Kidney (tissue), 14 donors: Measurements from ENCODE around the gene MINDY4. TPM values are rescaled to one million over a fixed set of nuclear protein-coding genes. Genes with fewer than 3 reads are reported as not detected.

Source experiments
- DNase-seq, 5 donors: peaks; one replicate each; pipeline ENCODE4 v3.0.0-alpha.2; 2013 to 2020
- FAIRE-seq: peaks from 2 replicates; lab custom pipeline; 2012; peaks lifted over from hg19 to GRCh38; lab: Jason Lieb, UNC
- H3K27ac ChIP-seq, 2 donors: one replicate each; pipeline ENCODE4 v1.7.0; 2013; ENCODE audit warnings: low read depth in 2 of 2, low read length in 2 of 2, inconsistent platforms in 1 of 2
- H3K27me3 ChIP-seq: one replicate; pipeline ENCODE4 v1.7.1; 2013; ENCODE audit warnings: low read length, inconsistent platforms; ENCODE audit not compliant: control insufficient read depth, insufficient read depth
- H3K36me3 ChIP-seq, 3 donors: one replicate each; pipeline versions ENCODE4 v1.7.0 to v1.7.1; 2013; ENCODE audit warnings: low read length in 3 of 3, control low read depth in 1 of 3, inconsistent platforms in 1 of 3; ENCODE audit not compliant: insufficient read depth in 3 of 3, control insufficient read depth in 2 of 3
- H3K4me1 ChIP-seq, 3 donors: one replicate each; pipeline versions ENCODE4 v1.7.0 to v1.7.1; 2013; ENCODE audit warnings: low read length in 3 of 3, inconsistent platforms in 1 of 3, low read depth in 1 of 3; ENCODE audit not compliant: control insufficient read depth in 2 of 3, insufficient read depth in 2 of 3
- H3K4me3 ChIP-seq, 3 donors: one replicate each; pipeline versions ENCODE4 v1.7.0 to v1.8.1; 2013; ENCODE audit warnings: low read length in 3 of 3, control low read depth in 1 of 3, inconsistent platforms in 1 of 3
- H3K9ac ChIP-seq, 3 donors: one replicate each; pipeline versions ENCODE4 v1.7.0 to v1.7.1; 2013; ENCODE audit warnings: low read length in 3 of 3, control low read depth in 1 of 3, inconsistent platforms in 1 of 3
- H3K9me3 ChIP-seq, 3 donors: one replicate each; pipeline versions ENCODE4 v1.7.0 to v1.7.1; 2013; ENCODE audit warnings: low read length in 3 of 3, control low read depth in 1 of 3, inconsistent platforms in 1 of 3; ENCODE audit not compliant: control insufficient read depth in 2 of 3, insufficient read depth in 1 of 3
- intact Hi-C: fragments of 100-400 bp; cut with DNase I; formaldehyde crosslinking; loops from one replicate; pipeline ENCODE4 v1.11.1; 2022
- polyA plus RNA-seq: library from polyadenylated mRNA; stranded (reverse); fragments of 350-450 nt; fragmentation: Illumina TruSeq; extraction: RNeasy Lipid Tissue Mini Kit (QIAGEN cat#74804); gene quantifications from one replicate; pipeline ENCODE4 v1.2.3, GENCODE V29; 2014; ENCODE audit warnings: low read depth, low replicate concordance; ENCODE audit not compliant: insufficient read depth
- total RNA-seq: library from RNA; stranded (reverse); fragmentation: NEBNext Ultra II Directional; extraction: Animal tissue kit (Norgen Biotek cat#: 25700); gene quantifications from one replicate; pipeline ENCODE4 v1.2.1, GENCODE V29; 2021
- TF ChIP-seq, protein P1 (sequence below): IDR thresholded peaks from 3 replicates; pipeline ENCODE4 v1.5.1; 2012; ENCODE audit warnings: mild to moderate bottlenecking, moderate library complexity, borderline replicate concordance; ENCODE audit not compliant: insufficient read depth; ENCODE audit errors: extremely low read depth
- donor health status: control.
- donor health status: control.
- donor health status: control.
- donor health status: control.
- donor health status: control.
- donor health status: DM: yes; HTN: yes; CAD: no.
- donor health status: Normal renal cell carcinoma (clear cell type).

Gene MINDY4
- total and polyA plus RNA-seq, 2 donors from 2014 or later = 5.3 to 15.3 TPM

DNA sequence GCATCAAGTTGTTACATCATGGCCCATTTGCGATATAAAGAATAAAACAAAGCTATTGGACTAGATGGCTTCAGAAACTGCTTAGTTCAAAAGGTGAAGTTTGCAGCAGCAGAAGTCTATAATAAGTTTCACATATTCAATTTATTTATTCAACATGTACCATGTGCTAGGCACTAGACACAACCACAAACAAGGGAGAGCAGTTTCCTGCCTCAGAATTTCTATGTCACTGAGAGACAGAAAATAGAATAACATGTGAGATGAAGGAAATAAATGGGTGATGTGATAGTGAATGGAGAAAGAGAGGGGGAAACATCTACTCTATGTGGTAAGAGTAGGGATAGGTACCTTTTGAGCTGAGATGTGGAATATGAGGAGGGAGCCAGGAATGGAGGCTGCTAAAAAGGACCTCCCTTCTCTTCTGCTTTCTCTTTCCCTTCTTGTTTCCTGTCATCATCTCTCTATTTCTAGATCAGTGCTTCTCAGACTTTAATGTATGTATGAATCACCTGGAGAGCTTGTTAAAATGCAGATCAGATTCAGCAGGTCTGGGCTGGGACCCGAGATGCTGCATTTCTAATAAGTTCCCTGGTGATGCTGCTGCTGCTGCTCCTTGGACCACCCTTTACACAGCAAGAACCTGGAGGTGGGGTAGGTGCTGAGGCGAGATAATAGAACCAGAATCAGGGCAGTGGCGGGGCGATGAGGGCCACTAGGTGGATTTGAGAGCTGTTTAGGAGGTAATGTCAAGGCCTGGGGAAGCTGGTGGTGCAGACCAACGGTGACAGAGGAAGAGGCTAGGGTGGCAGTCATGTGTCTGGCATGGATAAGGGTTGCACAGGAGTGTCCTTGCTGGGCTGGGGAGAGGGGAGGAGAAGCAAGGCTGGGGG lies 32.9 kb upstream of the MINDY4 start:
- intact Hi-C loops = no loop called here
- Histone ChIP-seq H3K4me3 (no peak overlapping the region), H3K27ac (no peak overlapping the region), H3K27me3 (no peaks in the 10 kb centered on the region), H3K9ac (no peak overlapping the region), H3K36me3 (no peaks in the 10 kb centered on the region), H3K9me3 (no peaks in the 10 kb centered on the region), H3K4me1 (no peaks in the 10 kb centered on the region)
- DNase-seq = peak in 1 of 5 donors; percentile 28
- no peak for FAIRE-seq
- TF ChIP-seq, protein P1, sequence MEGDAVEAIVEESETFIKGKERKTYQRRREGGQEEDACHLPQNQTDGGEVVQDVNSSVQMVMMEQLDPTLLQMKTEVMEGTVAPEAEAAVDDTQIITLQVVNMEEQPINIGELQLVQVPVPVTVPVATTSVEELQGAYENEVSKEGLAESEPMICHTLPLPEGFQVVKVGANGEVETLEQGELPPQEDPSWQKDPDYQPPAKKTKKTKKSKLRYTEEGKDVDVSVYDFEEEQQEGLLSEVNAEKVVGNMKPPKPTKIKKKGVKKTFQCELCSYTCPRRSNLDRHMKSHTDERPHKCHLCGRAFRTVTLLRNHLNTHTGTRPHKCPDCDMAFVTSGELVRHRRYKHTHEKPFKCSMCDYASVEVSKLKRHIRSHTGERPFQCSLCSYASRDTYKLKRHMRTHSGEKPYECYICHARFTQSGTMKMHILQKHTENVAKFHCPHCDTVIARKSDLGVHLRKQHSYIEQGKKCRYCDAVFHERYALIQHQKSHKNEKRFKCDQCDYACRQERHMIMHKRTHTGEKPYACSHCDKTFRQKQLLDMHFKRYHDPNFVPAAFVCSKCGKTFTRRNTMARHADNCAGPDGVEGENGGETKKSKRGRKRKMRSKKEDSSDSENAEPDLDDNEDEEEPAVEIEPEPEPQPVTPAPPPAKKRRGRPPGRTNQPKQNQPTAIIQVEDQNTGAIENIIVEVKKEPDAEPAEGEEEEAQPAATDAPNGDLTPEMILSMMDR = no peak

- Histone ChIP-seq H3K36me3 (no peaks in the 10 kb centered on the region), H3K27ac (no peak overlapping the region), H3K27me3 (no peaks in the 10 kb centered on the region), H3K9me3 (no peaks in the 10 kb centered on the region), H3K4me3 (no peak overlapping the region), H3K4me1 (no peaks in the 10 kb centered on the region), H3K9ac (no peak overlapping the region)
- TF ChIP-seq, protein P1 = no peak
- FAIRE-seq (no peak), DNase-seq (peak in 1 of 5 donors; percentile 56)
- intact Hi-C loops = no loop called here
Observed at GRCh38 chr7:30739691-30740090, 31.5 kb upstream of the MINDY4 start.

GRCh38 chr7:30740417-30741181 lies 30.6 kb upstream of the MINDY4 start:
- intact Hi-C loops = no loop called here
- Histone ChIP-seq H3K36me3 (no peaks in the 10 kb centered on the region), H3K9me3 (no peaks in the 10 kb centered on the region), H3K4me3 (no peak overlapping the region), H3K4me1 (no peaks in the 10 kb centered on the region), H3K9ac (no peak overlapping the region), H3K27ac (no peak overlapping the region), H3K27me3 (no peaks in the 10 kb centered on the region)
- TF ChIP-seq, protein P1 = peak; percentile 97
- FAIRE-seq (peak; percentile 27), DNase-seq (peak; percentile 60 to 87 (median 79))
